SK-N-SH treated with all-trans-retinoic acid at 6 μM for 48 hours (cell line): ENCODE data around the gene SFXN1.

ENCODE experiments used
- ATAC-seq: fragments of 200-7000 bp; cut with Tn5 transposase; 3 replicates; pipeline ENCODE4 v1.9.1; 2020; ENCODE audit warnings: mild to moderate bottlenecking, moderate library complexity
- ARNTL ChIP-seq: fragments of 450-650 bp; formaldehyde crosslinking; IDR thresholded peaks from 2 replicates; pipeline ENCODE4 v1.5.0; 2020; ENCODE audit warnings: low read depth, mild to moderate bottlenecking, moderate library complexity, borderline replicate concordance
- BACH2 ChIP-seq: fragments of 250-450 bp; sonication (Bioruptor Pico); IDR thresholded peaks from 2 replicates; pipeline ENCODE4 v1.9.0; 2021; ENCODE audit warnings: mild to moderate bottlenecking, borderline replicate concordance
- ESRRG ChIP-seq: fragments of 250-450 bp; sonication (Bioruptor Pico); IDR thresholded peaks from 2 replicates; pipeline ENCODE4 v1.6.1; 2021; ENCODE audit warnings: mild to moderate bottlenecking
- GLIS3 ChIP-seq: fragments of 250-450 bp; sonication (Bioruptor Pico); IDR thresholded peaks from 2 replicates; pipeline ENCODE4 v1.5.0; 2020; ENCODE audit warnings: mild to moderate bottlenecking, moderate library complexity
- ISL1 ChIP-seq: fragments of 250-450 bp; sonication (Bioruptor Pico); IDR thresholded peaks from 2 replicates; pipeline ENCODE4 v2.1.2; 2022; ENCODE audit warnings: mild to moderate bottlenecking, moderate library complexity
- OSR1 ChIP-seq: fragments of 250-450 bp; sonication (Bioruptor Pico); IDR thresholded peaks from 2 replicates; pipeline ENCODE4 v1.8.0; 2022; ENCODE audit warnings: moderate library complexity, mild to moderate bottlenecking, inconsistent platforms
- PPARA ChIP-seq: fragments of 250-450 bp; sonication (Bioruptor Pico); IDR thresholded peaks from 2 replicates; pipeline ENCODE4 v1.5.0; 2020; ENCODE audit warnings: mild to moderate bottlenecking, borderline replicate concordance
- RARB ChIP-seq: fragments of 250-450 bp; sonication (Bioruptor Pico); IDR thresholded peaks from 2 replicates; pipeline ENCODE4 v1.8.0; 2021; ENCODE audit warnings: mild to moderate bottlenecking, moderate library complexity
- SNAI2 ChIP-seq: fragments of 250-450 bp; sonication (Bioruptor Pico); IDR thresholded peaks from 2 replicates; pipeline ENCODE4 v1.5.0; 2020; ENCODE audit warnings: mild to moderate bottlenecking, moderate library complexity
- TCF4 ChIP-seq: fragments of 250-450 bp; sonication (Bioruptor Pico); IDR thresholded peaks from 2 replicates; pipeline ENCODE4 v1.8.0; 2021; ENCODE audit warnings: mild to moderate bottlenecking, moderate library complexity, borderline replicate concordance
- TOX ChIP-seq: fragments of 250-450 bp; sonication (Bioruptor Pico); IDR thresholded peaks from 2 replicates; pipeline ENCODE4 v1.8.0; 2021; ENCODE audit warnings: mild to moderate bottlenecking, moderate library complexity, borderline replicate concordance
- ZC3H10 ChIP-seq: fragments of 250-450 bp; sonication (Bioruptor Pico); IDR thresholded peaks from 2 replicates; pipeline ENCODE4 v1.5.1; 2021; ENCODE audit warnings: mild to moderate bottlenecking, moderate library complexity
- ZFP30 ChIP-seq: fragments of 450-650 bp; formaldehyde crosslinking; IDR thresholded peaks from 2 replicates; pipeline ENCODE4 v1.5.0; 2022; ENCODE audit warnings: mild to moderate bottlenecking, moderate library complexity
- ZNF565 ChIP-seq: fragments of 450-650 bp; formaldehyde crosslinking; conservative IDR thresholded peaks from 2 replicates; pipeline ENCODE4 v1.5.0; 2020; ENCODE audit warnings: low read depth, mild to moderate bottlenecking, moderate library complexity
- ZNF70 ChIP-seq: fragments of 450-650 bp; formaldehyde crosslinking; IDR thresholded peaks from 2 replicates; pipeline ENCODE4 v1.5.0; 2020; ENCODE audit warnings: mild to moderate bottlenecking, moderate library complexity
- ZNF8 ChIP-seq: fragments of 450-650 bp; formaldehyde crosslinking; IDR thresholded peaks from 2 replicates; pipeline ENCODE4 v1.5.0; 2020; ENCODE audit warnings: mild to moderate bottlenecking, moderate library complexity
- TF ChIP-seq, protein P1 (sequence below): fragments of 250-450 bp; sonication (Bioruptor Pico); IDR thresholded peaks from 2 replicates; pipeline ENCODE4 v1.8.0; 2021; ENCODE audit warnings: low read depth, mild to moderate bottlenecking, moderate library complexity, borderline replicate concordance
- TF ChIP-seq, protein P2 (sequence below): fragments of 250-450 bp; sonication (Bioruptor Pico); IDR thresholded peaks from 2 replicates; pipeline ENCODE4 v1.8.0; 2020; ENCODE audit warnings: mild to moderate bottlenecking, moderate library complexity, borderline replicate concordance
- TF ChIP-seq, protein P3 (sequence below): fragments of 250-450 bp; sonication (Bioruptor Pico); IDR thresholded peaks from 2 replicates; pipeline ENCODE4 v1.5.1; 2020; ENCODE audit warnings: low read depth, mild to moderate bottlenecking, moderate library complexity
- TF ChIP-seq, protein P4 (sequence below): fragments of 250-450 bp; sonication (Bioruptor Pico); IDR thresholded peaks from 2 replicates; pipeline ENCODE4 v1.5.1; 2021; ENCODE audit warnings: mild to moderate bottlenecking, moderate library complexity
- TF ChIP-seq, protein P5 (sequence below): fragments of 250-450 bp; sonication (Bioruptor Pico); IDR thresholded peaks from 2 replicates; pipeline ENCODE4 v1.5.0; 2020; ENCODE audit warnings: mild to moderate bottlenecking, moderate library complexity

The SFXN1 gene

DNA sequence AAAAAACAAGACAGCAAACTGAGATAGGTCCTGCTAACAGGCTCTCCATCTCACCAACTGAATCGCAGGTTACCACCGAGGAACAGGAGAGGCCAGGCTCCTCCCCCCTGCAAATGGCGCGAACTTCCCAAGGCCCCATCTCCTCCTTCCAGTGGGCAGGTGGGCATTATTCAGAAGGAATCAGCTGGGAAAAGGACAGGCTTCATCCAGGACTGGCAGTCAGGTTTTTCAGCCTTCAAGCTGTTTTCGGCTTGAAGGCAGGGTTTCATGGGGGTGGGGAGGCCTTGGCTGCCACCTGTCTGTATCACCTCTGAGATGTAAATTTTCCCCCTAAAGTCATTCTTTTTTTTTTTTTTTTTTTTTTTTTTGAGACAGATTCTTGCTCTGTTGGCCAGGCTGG lies 79.4 kb downstream of the SFXN1 start:
- TF ChIP-seq TCF4 (CRISPR knock-in tag) = no peak
- no peak for TF ChIP-seq PPARA (CRISPR knock-in tag)
- ATAC-seq = no peak

DNA sequence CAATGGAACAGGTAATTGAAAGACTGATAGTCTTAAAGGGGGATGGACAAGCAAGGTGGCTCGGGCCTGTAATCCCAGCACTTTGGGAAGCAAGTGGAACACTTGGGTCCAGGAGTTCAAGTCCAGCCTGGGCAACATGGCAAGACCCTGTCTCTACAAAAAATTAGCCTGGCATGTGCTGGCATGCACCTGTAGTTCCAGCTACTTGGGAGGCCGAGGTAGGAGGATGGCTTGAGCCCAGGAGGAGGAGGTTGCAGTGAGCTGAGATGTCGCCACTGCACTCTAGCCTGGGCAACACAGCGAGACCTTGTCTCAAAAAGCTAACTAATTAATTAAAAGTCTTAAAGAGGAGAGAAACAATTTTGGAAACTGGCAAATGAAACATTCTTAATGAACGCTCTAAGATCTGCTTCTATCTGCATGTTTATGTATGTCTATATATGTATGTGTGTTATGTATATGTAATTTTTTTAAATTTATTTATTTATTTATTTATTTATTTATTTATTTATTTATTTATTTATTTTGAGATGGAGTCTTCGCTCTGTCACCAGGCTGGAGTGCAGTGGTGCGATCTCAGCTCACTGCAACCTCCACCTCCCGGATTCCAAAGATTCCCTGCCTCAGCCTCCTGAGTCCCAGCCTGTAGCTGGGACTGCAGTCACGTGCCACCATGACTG lies 80.6 kb downstream of the SFXN1 start:
- no peak for ATAC-seq
- no peak for TF ChIP-seq ZFP30 (CRISPR knock-in tag)
- TF ChIP-seq PPARA (CRISPR knock-in tag) = no peak
- TF ChIP-seq, protein P1, sequence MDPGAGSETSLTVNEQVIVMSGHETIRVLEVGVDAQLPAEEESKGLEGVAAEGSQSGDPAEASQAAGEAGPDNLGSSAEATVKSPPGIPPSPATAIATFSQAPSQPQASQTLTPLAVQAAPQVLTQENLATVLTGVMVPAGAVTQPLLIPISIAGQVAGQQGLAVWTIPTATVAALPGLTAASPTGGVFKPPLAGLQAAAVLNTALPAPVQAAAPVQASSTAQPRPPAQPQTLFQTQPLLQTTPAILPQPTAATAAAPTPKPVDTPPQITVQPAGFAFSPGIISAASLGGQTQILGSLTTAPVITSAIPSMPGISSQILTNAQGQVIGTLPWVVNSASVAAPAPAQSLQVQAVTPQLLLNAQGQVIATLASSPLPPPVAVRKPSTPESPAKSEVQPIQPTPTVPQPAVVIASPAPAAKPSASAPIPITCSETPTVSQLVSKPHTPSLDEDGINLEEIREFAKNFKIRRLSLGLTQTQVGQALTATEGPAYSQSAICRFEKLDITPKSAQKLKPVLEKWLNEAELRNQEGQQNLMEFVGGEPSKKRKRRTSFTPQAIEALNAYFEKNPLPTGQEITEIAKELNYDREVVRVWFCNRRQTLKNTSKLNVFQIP (CRISPR knock-in tag) = no peak
- no peak for TF ChIP-seq ESRRG (CRISPR knock-in tag)
- TF ChIP-seq RARB (CRISPR knock-in tag) = no peak
- no peak for TF ChIP-seq ZNF8
- TF ChIP-seq OSR1 (CRISPR knock-in tag) = no peak
- TF ChIP-seq ZNF565 (CRISPR knock-in tag) = no peak
- no peak for TF ChIP-seq GLIS3
- TF ChIP-seq, protein P2, sequence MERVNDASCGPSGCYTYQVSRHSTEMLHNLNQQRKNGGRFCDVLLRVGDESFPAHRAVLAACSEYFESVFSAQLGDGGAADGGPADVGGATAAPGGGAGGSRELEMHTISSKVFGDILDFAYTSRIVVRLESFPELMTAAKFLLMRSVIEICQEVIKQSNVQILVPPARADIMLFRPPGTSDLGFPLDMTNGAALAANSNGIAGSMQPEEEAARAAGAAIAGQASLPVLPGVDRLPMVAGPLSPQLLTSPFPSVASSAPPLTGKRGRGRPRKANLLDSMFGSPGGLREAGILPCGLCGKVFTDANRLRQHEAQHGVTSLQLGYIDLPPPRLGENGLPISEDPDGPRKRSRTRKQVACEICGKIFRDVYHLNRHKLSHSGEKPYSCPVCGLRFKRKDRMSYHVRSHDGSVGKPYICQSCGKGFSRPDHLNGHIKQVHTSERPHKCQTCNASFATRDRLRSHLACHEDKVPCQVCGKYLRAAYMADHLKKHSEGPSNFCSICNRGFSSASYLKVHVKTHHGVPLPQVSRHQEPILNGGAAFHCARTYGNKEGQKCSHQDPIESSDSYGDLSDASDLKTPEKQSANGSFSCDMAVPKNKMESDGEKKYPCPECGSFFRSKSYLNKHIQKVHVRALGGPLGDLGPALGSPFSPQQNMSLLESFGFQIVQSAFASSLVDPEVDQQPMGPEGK = no peak
- TF ChIP-seq, protein P3, sequence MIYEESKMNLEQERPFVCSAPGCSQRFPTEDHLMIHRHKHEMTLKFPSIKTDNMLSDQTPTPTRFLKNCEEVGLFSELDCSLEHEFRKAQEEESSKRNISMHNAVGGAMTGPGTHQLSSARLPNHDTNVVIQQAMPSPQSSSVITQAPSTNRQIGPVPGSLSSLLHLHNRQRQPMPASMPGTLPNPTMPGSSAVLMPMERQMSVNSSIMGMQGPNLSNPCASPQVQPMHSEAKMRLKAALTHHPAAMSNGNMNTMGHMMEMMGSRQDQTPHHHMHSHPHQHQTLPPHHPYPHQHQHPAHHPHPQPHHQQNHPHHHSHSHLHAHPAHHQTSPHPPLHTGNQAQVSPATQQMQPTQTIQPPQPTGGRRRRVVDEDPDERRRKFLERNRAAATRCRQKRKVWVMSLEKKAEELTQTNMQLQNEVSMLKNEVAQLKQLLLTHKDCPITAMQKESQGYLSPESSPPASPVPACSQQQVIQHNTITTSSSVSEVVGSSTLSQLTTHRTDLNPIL (CRISPR knock-in tag) = no peak
- TF ChIP-seq TOX (CRISPR knock-in tag) = no peak
- no peak for TF ChIP-seq BACH2 (CRISPR knock-in tag)
- TF ChIP-seq, all 23 proteins: peak for 0

DNA sequence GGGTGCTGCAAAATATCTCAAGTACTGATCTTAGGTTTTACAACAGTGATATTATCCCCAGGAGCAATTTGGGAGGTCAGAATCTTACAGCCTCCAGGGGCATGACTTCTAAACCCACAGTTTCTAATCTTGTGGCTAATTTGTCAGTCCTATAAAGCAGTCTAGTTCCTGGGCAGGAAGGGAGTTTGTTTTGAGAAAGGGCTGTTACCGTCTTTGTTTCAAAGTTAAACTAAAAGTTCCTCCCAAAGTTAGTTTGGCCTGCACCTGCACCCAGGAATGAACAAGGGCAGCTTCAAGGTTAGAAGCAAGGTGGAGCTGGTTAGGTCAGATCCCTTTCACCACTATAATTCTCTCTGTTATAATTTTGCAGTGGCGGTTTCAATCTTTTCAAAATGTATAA lies 81.7 kb downstream of the SFXN1 start:
- no peak for ATAC-seq
- TF ChIP-seq, protein P1 (CRISPR knock-in tag) = no peak
- TF ChIP-seq PPARA (CRISPR knock-in tag) = no peak
- TF ChIP-seq, protein P2 = no peak
- no peak for TF ChIP-seq ZNF565 (CRISPR knock-in tag)
- no peak for TF ChIP-seq SNAI2 (CRISPR knock-in tag)
- TF ChIP-seq ARNTL (CRISPR knock-in tag) = no peak
- no peak for TF ChIP-seq ESRRG (CRISPR knock-in tag)
- no peak for TF ChIP-seq BACH2 (CRISPR knock-in tag)
- TF ChIP-seq ZC3H10 = no peak
- TF ChIP-seq, protein P4, sequence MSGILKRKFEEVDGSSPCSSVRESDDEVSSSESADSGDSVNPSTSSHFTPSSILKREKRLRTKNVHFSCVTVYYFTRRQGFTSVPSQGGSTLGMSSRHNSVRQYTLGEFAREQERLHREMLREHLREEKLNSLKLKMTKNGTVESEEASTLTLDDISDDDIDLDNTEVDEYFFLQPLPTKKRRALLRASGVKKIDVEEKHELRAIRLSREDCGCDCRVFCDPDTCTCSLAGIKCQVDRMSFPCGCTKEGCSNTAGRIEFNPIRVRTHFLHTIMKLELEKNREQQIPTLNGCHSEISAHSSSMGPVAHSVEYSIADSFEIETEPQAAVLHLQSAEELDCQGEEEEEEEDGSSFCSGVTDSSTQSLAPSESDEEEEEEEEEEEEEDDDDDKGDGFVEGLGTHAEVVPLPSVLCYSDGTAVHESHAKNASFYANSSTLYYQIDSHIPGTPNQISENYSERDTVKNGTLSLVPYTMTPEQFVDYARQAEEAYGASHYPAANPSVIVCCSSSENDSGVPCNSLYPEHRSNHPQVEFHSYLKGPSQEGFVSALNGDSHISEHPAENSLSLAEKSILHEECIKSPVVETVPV (CRISPR knock-in tag) = no peak
- TF ChIP-seq, protein P5, sequence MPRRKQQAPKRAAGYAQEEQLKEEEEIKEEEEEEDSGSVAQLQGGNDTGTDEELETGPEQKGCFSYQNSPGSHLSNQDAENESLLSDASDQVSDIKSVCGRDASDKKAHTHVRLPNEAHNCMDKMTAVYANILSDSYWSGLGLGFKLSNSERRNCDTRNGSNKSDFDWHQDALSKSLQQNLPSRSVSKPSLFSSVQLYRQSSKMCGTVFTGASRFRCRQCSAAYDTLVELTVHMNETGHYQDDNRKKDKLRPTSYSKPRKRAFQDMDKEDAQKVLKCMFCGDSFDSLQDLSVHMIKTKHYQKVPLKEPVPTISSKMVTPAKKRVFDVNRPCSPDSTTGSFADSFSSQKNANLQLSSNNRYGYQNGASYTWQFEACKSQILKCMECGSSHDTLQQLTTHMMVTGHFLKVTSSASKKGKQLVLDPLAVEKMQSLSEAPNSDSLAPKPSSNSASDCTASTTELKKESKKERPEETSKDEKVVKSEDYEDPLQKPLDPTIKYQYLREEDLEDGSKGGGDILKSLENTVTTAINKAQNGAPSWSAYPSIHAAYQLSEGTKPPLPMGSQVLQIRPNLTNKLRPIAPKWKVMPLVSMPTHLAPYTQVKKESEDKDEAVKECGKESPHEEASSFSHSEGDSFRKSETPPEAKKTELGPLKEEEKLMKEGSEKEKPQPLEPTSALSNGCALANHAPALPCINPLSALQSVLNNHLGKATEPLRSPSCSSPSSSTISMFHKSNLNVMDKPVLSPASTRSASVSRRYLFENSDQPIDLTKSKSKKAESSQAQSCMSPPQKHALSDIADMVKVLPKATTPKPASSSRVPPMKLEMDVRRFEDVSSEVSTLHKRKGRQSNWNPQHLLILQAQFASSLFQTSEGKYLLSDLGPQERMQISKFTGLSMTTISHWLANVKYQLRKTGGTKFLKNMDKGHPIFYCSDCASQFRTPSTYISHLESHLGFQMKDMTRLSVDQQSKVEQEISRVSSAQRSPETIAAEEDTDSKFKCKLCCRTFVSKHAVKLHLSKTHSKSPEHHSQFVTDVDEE (CRISPR knock-in tag) = no peak
- no peak for TF ChIP-seq ISL1 (CRISPR knock-in tag)
- TF ChIP-seq ZNF8 = no peak
- no peak for TF ChIP-seq TCF4 (CRISPR knock-in tag)
- TF ChIP-seq ZNF70 (CRISPR knock-in tag) = no peak
- no peak for TF ChIP-seq RARB (CRISPR knock-in tag)
